ENCODE measurements around the gene INO80C. TPM values are rescaled to one million over a fixed set of nuclear protein-coding genes. Genes with fewer than 3 reads are reported as not detected.
A peak's percentile ranks its signal among the peaks of the same experiment; 100 is the strongest.

INO80C gene
- total and polyA plus RNA-seq, 2 of the 4 experiments (the other 2 are of a cell fraction) = 5.6 to 17.1 TPM

- Histone ChIP-seq H3K56ac (ENCODE audit: extremely low read depth, insufficient read depth, low read length) (no peak overlapping the region), H3K27ac (ENCODE audit: insufficient read depth, low read length) (0 out of 2 replicates have a peak overlapping the region, but pooled peaks have one; percentile 1), H3K79me1 (ENCODE audit: low read depth in 1 of 2, low read length in 2 of 2) (no peaks in the 10 kb centered on the region), H4K20me1 (ENCODE audit: insufficient read depth, low read length) (no peaks in the 10 kb centered on the region), H3K9me3 (ENCODE audit: control insufficient read depth, insufficient read depth, low read length) (no peaks in the 10 kb centered on the region), H4K8ac (ENCODE audit: low read depth in 2 of 2, low read length in 2 of 2) (peak overlapping the region in 1 of 2 experiments; percentile 22; a peak in 2 of 4 replicates), H3K9me1 (ENCODE audit: insufficient read depth, low read length) (peaks cover 9% of the 10 kb centered on the region; the same call in 1 of the 2 replicates), H2BK5ac (ENCODE audit: low read depth, low read length, poor library complexity, severe bottlenecking) (peak overlapping the region; percentile 34), H2AFZ (replicated peaks; ENCODE audit: low read length, poor library complexity) (peak overlapping the region; percentile 14), H4K5ac (ENCODE audit: low read depth, low read length) (no peak overlapping the region), H3K14ac (replicated peaks; ENCODE audit: low read depth, low read length) (peak overlapping the region; percentile 31; the same call in 1 of the 2 replicates), H3K23ac (ENCODE audit: low read depth, low read length) (no peak overlapping the region; the same call in 1 of the 2 replicates), H4K91ac (ENCODE audit: insufficient read depth, low read depth, low read length) (peak overlapping the region; percentile 8; the same call in 1 of the 2 replicates), H2AK9ac (replicated peaks; ENCODE audit: low read depth, low read length, poor library complexity) (peak overlapping the region; percentile 3), H2AK5ac (ENCODE audit: low read depth, low read length) (0 out of 2 replicates have a peak overlapping the region, but pooled peaks have one; percentile 9), H3K4me3 (ENCODE audit: insufficient read depth, low read depth, low read length) (no peak overlapping the region), H2BK20ac (ENCODE audit: low read depth, low read length) (no peak overlapping the region; the same call in 1 of the 2 replicates), H3K18ac (ENCODE audit: low read depth, low read length) (no peak overlapping the region), H3K4me2 (ENCODE audit: low read depth, low read length) (no peak overlapping the region), H3K4me1 (ENCODE audit: control insufficient read depth, insufficient read depth, low read length) (peaks cover 3% of the 10 kb centered on the region), H3K9ac (ENCODE audit: low read depth, low read length) (no peak overlapping the region), H2BK120ac (ENCODE audit: low read depth, low read length) (peak overlapping the region; percentile 34; the same call in 1 of the 2 replicates), H3K27me3 (ENCODE audit: control insufficient read depth, insufficient read depth, low read length) (peaks cover 7% of the 10 kb centered on the region), H3K4ac (ENCODE audit: low read depth, low read length) (peak overlapping the region; percentile 2; the same call in 1 of the 2 replicates), H3K36me3 (ENCODE audit: control insufficient read depth, insufficient read depth, low read length) (no peaks in the 10 kb centered on the region), H2BK15ac (ENCODE audit: low read depth, low read length) (no peak overlapping the region)
- no TSS peak for BruUV-seq (replicated peaks)
- ChIA-PET POLR2A (ENCODE audit: unreplicated experiment) (no interaction called here), CTCF (no interaction called here)
- in situ Hi-C loops (cut with MboI; ENCODE audit: low sequenced_read_pairs) (no loop called here), intact Hi-C loops (cut with micrococcal nuclease) (no loop called here), dilution Hi-C loops (cut with HindIII; ENCODE audit: low sequenced_read_pairs, unreplicated experiment) (no loop called here)
- WGBS, 2 experiments (ENCODE audit: extremely low coverage in 2 of 2, insufficient read length in 1 of 2) = 80% methylated on average over 3 of the region's 7 CpGs; no CpG with 5 or more reads in 1 of the 2 experiments
- peak; percentile 83 for ATAC-seq (ENCODE audit: low read depth)
- peak; percentile 54 for DNase-seq
- no peak for TF ChIP-seq MAZ (IDR thresholded peaks at IDR 0.05; ENCODE audit: borderline replicate concordance, low read depth, low read length)
- no peak for TF ChIP-seq FOS (IDR thresholded peaks at IDR 0.05; ENCODE audit: low read depth, low read length)
- TF ChIP-seq RFX5 (IDR thresholded peaks at IDR 0.05; ENCODE audit: low read depth, low read length) = no peak
- TF ChIP-seq BHLHE40 (IDR thresholded peaks at IDR 0.05; ENCODE audit: low read depth, low read length) = no peak
- TF ChIP-seq POLR2A (IDR thresholded peaks at IDR 0.05; ENCODE audit: low read depth, low read length) = no peak
- TF ChIP-seq, protein P1, sequence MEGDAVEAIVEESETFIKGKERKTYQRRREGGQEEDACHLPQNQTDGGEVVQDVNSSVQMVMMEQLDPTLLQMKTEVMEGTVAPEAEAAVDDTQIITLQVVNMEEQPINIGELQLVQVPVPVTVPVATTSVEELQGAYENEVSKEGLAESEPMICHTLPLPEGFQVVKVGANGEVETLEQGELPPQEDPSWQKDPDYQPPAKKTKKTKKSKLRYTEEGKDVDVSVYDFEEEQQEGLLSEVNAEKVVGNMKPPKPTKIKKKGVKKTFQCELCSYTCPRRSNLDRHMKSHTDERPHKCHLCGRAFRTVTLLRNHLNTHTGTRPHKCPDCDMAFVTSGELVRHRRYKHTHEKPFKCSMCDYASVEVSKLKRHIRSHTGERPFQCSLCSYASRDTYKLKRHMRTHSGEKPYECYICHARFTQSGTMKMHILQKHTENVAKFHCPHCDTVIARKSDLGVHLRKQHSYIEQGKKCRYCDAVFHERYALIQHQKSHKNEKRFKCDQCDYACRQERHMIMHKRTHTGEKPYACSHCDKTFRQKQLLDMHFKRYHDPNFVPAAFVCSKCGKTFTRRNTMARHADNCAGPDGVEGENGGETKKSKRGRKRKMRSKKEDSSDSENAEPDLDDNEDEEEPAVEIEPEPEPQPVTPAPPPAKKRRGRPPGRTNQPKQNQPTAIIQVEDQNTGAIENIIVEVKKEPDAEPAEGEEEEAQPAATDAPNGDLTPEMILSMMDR (conservative IDR thresholded peaks at IDR 0.05; ENCODE audit: low read depth, low read length) = no peak
- TF ChIP-seq, protein P2, sequence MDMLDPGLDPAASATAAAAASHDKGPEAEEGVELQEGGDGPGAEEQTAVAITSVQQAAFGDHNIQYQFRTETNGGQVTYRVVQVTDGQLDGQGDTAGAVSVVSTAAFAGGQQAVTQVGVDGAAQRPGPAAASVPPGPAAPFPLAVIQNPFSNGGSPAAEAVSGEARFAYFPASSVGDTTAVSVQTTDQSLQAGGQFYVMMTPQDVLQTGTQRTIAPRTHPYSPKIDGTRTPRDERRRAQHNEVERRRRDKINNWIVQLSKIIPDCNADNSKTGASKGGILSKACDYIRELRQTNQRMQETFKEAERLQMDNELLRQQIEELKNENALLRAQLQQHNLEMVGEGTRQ (IDR thresholded peaks at IDR 0.05; ENCODE audit: low read depth, low read length) = no peak
- TF ChIP-seq SMC3 (IDR thresholded peaks at IDR 0.05; ENCODE audit: low read depth, low read length) = no peak
- no peak for TF ChIP-seq MXI1 (IDR thresholded peaks at IDR 0.05; ENCODE audit: borderline replicate concordance, low read depth, low read length)
- TF ChIP-seq MAFK (IDR thresholded peaks at IDR 0.05; ENCODE audit: low read depth, low read length) = no peak
- TF ChIP-seq RCOR1 (IDR thresholded peaks at IDR 0.05; ENCODE audit: insufficient replicate concordance, low read length) = no peak
- TF ChIP-seq CHD1 (IDR thresholded peaks at IDR 0.05; ENCODE audit: low read depth, low read length) = no peak
- TF ChIP-seq, protein P3, sequence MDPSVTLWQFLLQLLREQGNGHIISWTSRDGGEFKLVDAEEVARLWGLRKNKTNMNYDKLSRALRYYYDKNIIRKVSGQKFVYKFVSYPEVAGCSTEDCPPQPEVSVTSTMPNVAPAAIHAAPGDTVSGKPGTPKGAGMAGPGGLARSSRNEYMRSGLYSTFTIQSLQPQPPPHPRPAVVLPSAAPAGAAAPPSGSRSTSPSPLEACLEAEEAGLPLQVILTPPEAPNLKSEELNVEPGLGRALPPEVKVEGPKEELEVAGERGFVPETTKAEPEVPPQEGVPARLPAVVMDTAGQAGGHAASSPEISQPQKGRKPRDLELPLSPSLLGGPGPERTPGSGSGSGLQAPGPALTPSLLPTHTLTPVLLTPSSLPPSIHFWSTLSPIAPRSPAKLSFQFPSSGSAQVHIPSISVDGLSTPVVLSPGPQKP (IDR thresholded peaks at IDR 0.05; ENCODE audit: borderline replicate concordance, low read depth, low read length) = no peak
- TF ChIP-seq NFE2L2 (IDR thresholded peaks at IDR 0.05; ENCODE audit: low read depth, low read length) = no peak
Measured at GRCh38 chr18:35513181-35513936, 15.6 kb upstream of the INO80C start.

All from IMR-90 (cell line).